ENCODE data around the gene HLA-B.
"Not testable (repeated sequence)": the region's sequence is repeated elsewhere in the genome, so short reads cannot be mapped to it uniquely, and the experiment has no call there.

The HLA-B gene

GRCh38 chr6:31356946-31357466 is at the start of gene HLA-B:
Gene HLA-B (minus strand): TSS chr6:31357179. CDS start chr6:31357158, 21 bp downstream.
- Histone ChIP-seq H3K4me3 (ENCODE audit: low read length) (peak within 1 kb of the TSS; percentile 68), H3K27me3 (ENCODE audit: control insufficient read depth, insufficient read depth, low read length) (peaks cover 14% of the 10 kb centered on the region), H3K4me1 (ENCODE audit: control insufficient read depth, insufficient read depth, low read length) (peaks cover 2% of the 10 kb centered on the region; the same call in 1 of the 2 replicates), H3K9me3 (ENCODE audit: control insufficient read depth, insufficient read depth, low read length) (no peaks in the 10 kb centered on the region), H3K36me3 (ENCODE audit: control insufficient read depth, insufficient read depth, low read length) (peaks cover 5% of the 10 kb centered on the region; the same call in 1 of the 2 replicates), H3K27ac (ENCODE audit: low read length) (no peak within 1 kb of the TSS)
- no CpG with 5 or more reads among the region's 39 CpGs for WGBS (ENCODE audit: insufficient coverage, insufficient read length)
- DNase-seq (ENCODE audit: low read depth, low spot score), result peak; percentile 54

GRCh38 chr6:31405996-31406395 is 49.0 kb upstream of the HLA-B start:
- H3K27me3 ChIP-seq (ENCODE audit: control insufficient read depth, insufficient read depth, low read length), result no peaks in the 10 kb centered on the region; the same call in 1 of the 2 replicates
- no CpG with 5 or more reads among the region's 5 CpGs for WGBS (ENCODE audit: insufficient coverage, insufficient read length)
- H3K4me3 ChIP-seq (ENCODE audit: low read length), result no peak overlapping the region
- H3K27ac ChIP-seq (ENCODE audit: low read length), result no peak overlapping the region
- H3K4me1 ChIP-seq (ENCODE audit: control insufficient read depth, insufficient read depth, low read length), result 0 out of 2 replicates have a peak, but pooled peaks cover 1% of the 10 kb centered on the region
- DNase-seq (ENCODE audit: low read depth, low spot score), result no peak
- 0 out of 2 replicates have a peak, but pooled peaks cover 2% of the 10 kb centered on the region for H3K36me3 ChIP-seq (ENCODE audit: control insufficient read depth, insufficient read depth, low read length)
- no peaks in the 10 kb centered on the region for H3K9me3 ChIP-seq (ENCODE audit: control insufficient read depth, insufficient read depth, low read length)

DNA sequence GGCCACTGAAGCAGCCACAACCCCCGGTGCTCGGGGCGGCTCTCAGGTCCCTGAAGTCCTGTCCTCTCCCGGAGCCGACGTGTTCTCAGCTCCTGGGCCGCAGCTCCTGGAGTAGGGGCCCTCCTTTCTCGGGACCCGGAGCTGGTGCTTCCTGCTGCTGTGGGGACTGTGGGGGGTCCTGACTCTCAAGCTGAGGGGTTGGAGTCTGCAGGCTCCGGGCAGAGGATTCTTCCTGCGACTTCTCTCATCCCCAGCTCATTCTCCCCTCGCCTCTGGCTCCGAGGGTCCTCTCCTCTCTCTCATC is 47.0 kb upstream of the HLA-B start:
- WGBS (ENCODE audit: insufficient coverage, insufficient read length), result no CpG with 5 or more reads among the region's 13 CpGs

GRCh38 chr6:31403283-31404060 is 46.5 kb upstream of the HLA-B start, which contains the start of gene MICA:
Gene MICA (plus strand): TSS chr6:31403595. CDS start chr6:31403633, 38 bp downstream.
- no CpG with 5 or more reads among the region's 58 CpGs for WGBS (ENCODE audit: insufficient coverage, insufficient read length)
- H3K4me3 ChIP-seq (ENCODE audit: low read length), result peak within 1 kb of the TSS; percentile 85
- H3K27ac ChIP-seq (ENCODE audit: low read length), result no peak within 1 kb of the TSS
- H3K4me1 ChIP-seq (ENCODE audit: control insufficient read depth, insufficient read depth, low read length), result 0 out of 2 replicates have a peak, but pooled peaks cover 1% of the 10 kb centered on the region
- no peaks in the 10 kb centered on the region for H3K36me3 ChIP-seq (ENCODE audit: control insufficient read depth, insufficient read depth, low read length)
- H3K27me3 ChIP-seq (ENCODE audit: control insufficient read depth, insufficient read depth, low read length), result no peaks in the 10 kb centered on the region; the same call in 1 of the 2 replicates
- peak; percentile 90 for DNase-seq (ENCODE audit: low read depth, low spot score)
- H3K9me3 ChIP-seq (ENCODE audit: control insufficient read depth, insufficient read depth, low read length), result no peaks in the 10 kb centered on the region

More for the DNA sequence above, 47.0 kb upstream of the HLA-B start:
- H3K27ac ChIP-seq (ENCODE audit: low read length); H3K4me1 ChIP-seq (ENCODE audit: control insufficient read depth, insufficient read depth, low read length); H3K36me3 ChIP-seq (ENCODE audit: control insufficient read depth, insufficient read depth, low read length); DNase-seq (ENCODE audit: low read depth, low spot score); H3K27me3 ChIP-seq (ENCODE audit: control insufficient read depth, insufficient read depth, low read length); H3K9me3 ChIP-seq (ENCODE audit: control insufficient read depth, insufficient read depth, low read length): not testable (repeated sequence)
- peak overlapping the region; percentile 85; the same call in 1 of the 2 replicates for H3K4me3 ChIP-seq (ENCODE audit: low read length)

DNA sequence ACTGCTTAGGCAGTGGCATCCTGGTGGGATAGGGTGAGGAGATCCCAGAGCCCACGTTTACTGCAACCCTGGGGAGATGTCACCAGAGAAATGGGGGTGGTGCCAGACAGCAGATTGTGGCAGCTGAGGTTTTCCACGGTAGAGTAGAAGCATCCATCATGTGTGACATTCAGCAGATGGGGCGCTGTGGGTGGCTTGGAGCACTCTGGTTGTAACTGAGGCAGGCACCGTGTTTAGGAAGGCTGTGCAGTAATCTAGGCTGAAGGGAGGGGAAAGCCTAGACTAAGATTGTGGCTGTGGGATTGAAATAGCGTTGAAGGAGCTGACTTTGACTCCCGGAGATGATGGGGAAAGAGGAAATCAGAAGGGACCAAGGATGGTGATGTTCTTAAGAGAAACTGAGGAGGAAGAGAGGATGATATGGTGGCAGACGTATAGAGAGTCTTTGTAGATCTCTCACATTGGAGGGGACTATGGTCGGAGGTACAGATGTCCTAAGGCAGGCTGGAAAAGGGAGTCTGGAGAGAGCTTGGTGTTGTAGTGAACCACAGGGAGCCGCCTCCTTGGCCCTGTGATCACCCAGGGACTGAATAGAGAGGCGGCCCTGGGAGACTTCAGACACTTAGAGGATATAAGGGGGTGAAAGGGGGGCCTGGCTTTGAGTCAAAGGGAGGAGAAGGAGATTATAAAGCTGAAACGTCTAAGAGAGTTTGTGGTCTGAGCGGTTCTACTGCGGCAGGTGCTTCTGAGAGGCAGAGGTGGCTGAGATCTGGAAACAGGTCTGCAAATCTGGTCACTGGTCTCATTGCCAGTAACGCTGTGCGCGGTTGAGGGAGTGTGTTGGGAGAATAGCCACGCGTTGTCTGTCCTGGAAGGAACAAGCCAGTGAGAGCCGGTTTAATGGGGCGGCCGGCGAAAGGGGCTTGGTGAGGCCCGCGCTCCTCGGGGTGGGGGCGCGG is 45.6 kb upstream of the HLA-B start:
- DNase-seq (ENCODE audit: low read depth, low spot score), result no peak
- H3K4me1 ChIP-seq (ENCODE audit: control insufficient read depth, insufficient read depth, low read length), result 0 out of 2 replicates have a peak, but pooled peaks cover 1% of the 10 kb centered on the region
- H3K27ac ChIP-seq (ENCODE audit: low read length), result no peak overlapping the region
- H3K9me3 ChIP-seq (ENCODE audit: control insufficient read depth, insufficient read depth, low read length), result no peaks in the 10 kb centered on the region
- no peaks in the 10 kb centered on the region; the same call in 1 of the 2 replicates for H3K27me3 ChIP-seq (ENCODE audit: control insufficient read depth, insufficient read depth, low read length)
- H3K4me3 ChIP-seq (ENCODE audit: low read length), result peak overlapping the region; percentile 2; the same call in 1 of the 2 replicates
- H3K36me3 ChIP-seq (ENCODE audit: control insufficient read depth, insufficient read depth, low read length), result no peaks in the 10 kb centered on the region
- whole genome bisulfite sequencing (ENCODE audit: insufficient coverage, insufficient read length), result no CpG with 5 or more reads among the region's 27 CpGs

- H3K27ac ChIP-seq (ENCODE audit: low read length), result no peak overlapping the region
- H3K27me3 ChIP-seq (ENCODE audit: control insufficient read depth, insufficient read depth, low read length), result no peaks in the 10 kb centered on the region; the same call in 1 of the 2 replicates
- H3K36me3 ChIP-seq (ENCODE audit: control insufficient read depth, insufficient read depth, low read length), result no peaks in the 10 kb centered on the region
- no peak for DNase-seq (ENCODE audit: low read depth, low spot score)
- no peaks in the 10 kb centered on the region for H3K9me3 ChIP-seq (ENCODE audit: control insufficient read depth, insufficient read depth, low read length)
- no CpG with 5 or more reads among the region's 4 CpGs for WGBS (ENCODE audit: insufficient coverage, insufficient read length)
- H3K4me3 ChIP-seq (ENCODE audit: low read length), result no peak overlapping the region
- 0 out of 2 replicates have a peak, but pooled peaks cover 1% of the 10 kb centered on the region for H3K4me1 ChIP-seq (ENCODE audit: control insufficient read depth, insufficient read depth, low read length)
These were observed 44.4 kb upstream of the HLA-B start for GRCh38 chr6:31401403-31401802.

DNA sequence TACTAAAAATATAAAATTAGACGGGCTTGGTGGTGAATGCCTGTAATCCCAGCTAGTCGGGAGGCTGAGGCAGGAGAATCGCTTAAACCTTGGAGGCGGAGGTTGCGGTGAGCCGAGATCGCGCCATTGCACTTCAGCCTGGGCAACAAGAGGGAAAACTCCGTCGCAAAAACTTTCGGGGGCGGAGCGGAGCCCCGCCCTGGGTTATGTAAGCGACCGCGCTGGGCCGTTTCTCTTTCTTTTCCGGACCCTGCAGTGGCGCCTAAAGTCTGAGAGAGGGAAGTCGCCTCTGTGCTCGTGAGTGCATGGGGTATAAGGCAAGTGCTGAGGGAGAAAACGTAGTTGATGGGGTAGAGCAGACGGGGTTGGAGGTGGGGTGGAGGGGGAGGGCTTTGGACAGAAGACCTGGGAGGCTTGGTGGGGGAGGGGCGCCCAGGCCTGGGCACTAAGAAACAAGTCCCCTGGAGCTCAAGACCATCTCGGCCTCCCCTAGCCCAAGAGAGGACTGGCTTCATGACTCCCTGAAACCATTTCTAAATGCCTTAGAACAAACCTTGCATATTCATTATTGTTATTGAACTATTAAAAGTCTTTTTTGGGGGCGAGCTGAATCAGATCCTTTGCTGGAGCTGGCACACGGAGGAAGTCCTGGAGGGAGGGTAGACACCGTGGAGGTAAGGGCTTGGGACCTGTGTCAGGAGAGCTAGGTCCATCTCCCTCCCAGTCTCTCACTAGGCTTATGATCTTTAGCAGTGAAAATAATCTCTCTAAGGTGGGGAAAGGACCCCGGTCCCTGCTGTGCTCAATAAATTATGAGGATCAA is 43.7 kb upstream of the HLA-B start:
- Histone ChIP-seq H3K27ac (ENCODE audit: low read length) (no peak overlapping the region), H3K9me3 (ENCODE audit: control insufficient read depth, insufficient read depth, low read length) (no peaks in the 10 kb centered on the region), H3K4me1 (ENCODE audit: control insufficient read depth, insufficient read depth, low read length) (0 out of 2 replicates have a peak, but pooled peaks cover 1% of the 10 kb centered on the region), H3K27me3 (ENCODE audit: control insufficient read depth, insufficient read depth, low read length) (no peaks in the 10 kb centered on the region; the same call in 1 of the 2 replicates), H3K4me3 (ENCODE audit: low read length) (peak overlapping the region; percentile 51; the same call in 1 of the 2 replicates), H3K36me3 (ENCODE audit: control insufficient read depth, insufficient read depth, low read length) (no peaks in the 10 kb centered on the region)
- no CpG with 5 or more reads among the region's 30 CpGs for WGBS (ENCODE audit: insufficient coverage, insufficient read length)
- no peak for DNase-seq (ENCODE audit: low read depth, low spot score)

DNA sequence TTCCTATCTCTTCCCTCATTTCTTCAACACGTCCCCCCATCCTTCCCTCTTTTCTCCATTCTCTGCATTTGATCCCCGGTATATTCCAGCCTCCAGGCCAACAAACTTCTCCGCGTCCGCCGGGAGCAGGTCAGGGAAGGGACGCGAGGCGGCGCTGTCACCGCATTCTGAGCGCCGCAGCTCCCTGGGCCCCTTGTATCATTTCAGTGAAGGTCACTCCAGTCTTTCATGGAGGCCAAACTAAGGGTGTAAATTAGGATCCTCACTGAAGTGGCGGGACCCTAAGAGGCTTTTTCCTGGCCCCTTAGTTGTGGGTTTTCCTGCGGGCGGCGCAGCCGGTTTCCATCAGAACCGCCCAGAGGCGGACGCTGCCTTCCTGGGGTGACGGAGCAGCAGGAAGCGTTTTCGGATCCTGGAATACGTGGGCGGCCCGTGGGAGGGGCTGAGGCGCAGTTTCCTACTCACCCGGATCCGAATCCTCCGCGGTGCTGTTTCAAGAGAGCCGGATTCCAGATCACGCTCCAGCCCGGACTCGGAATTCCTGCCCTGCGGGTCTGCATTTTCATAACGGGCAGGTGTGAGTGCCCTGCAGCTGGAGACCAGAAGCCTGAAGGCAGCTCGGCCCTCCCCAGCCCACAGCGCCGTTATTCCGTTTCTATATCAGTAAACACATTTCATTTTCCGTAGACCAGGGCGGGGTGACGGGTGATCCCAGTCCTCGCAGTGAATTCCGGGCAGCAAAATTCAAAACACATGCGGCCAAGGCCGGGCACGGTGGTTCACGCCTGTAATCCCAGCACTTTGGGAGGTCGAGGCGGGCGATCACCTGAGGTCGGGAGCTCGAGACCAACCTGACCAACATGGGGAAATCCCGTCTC is 42.8 kb upstream of the HLA-B start:
- Histone ChIP-seq H3K27ac (ENCODE audit: low read length) (no peak overlapping the region), H3K9me3 (ENCODE audit: control insufficient read depth, insufficient read depth, low read length) (no peaks in the 10 kb centered on the region), H3K4me1 (ENCODE audit: control insufficient read depth, insufficient read depth, low read length) (0 out of 2 replicates have a peak, but pooled peaks cover 1% of the 10 kb centered on the region), H3K36me3 (ENCODE audit: control insufficient read depth, insufficient read depth, low read length) (no peaks in the 10 kb centered on the region), H3K27me3 (ENCODE audit: control insufficient read depth, insufficient read depth, low read length) (no peaks in the 10 kb centered on the region; the same call in 1 of the 2 replicates), H3K4me3 (ENCODE audit: low read length) (peak overlapping the region; percentile 51)
- DNase-seq (ENCODE audit: low read depth, low spot score), result peak; percentile 45
- WGBS (ENCODE audit: insufficient coverage, insufficient read length), result 100% methylated on average over 2 of the region's 57 CpGs
